ENCODE measurements around the gene NUDT3.

GRCh38 chr6:34272013-34272926 lies 120.2 kb downstream of the NUDT3 start:
- TF ChIP-seq POLR2A (IDR thresholded peaks at IDR 0.05) (no peak), POLR2AphosphoS5 (IDR thresholded peaks at IDR 0.05) (no peak)

All from gastroesophageal sphincter (tissue), 2 donors.